Gastrocnemius medialis (tissue), 4 donors: Measurements from ENCODE around the gene SPPL3. TPM values are rescaled to one million over a fixed set of nuclear protein-coding genes. Genes with fewer than 3 reads are reported as not detected.

Experiments used
- ATAC-seq, 2 donors: fragments of 150-250 bp; one replicate each; pipeline ENCODE4 v1.9.1; 2016
- DNase-seq, 2 donors: peaks; one replicate each; pipeline ENCODE4 v3.0.0-alpha.2; 2019
- H3K27ac ChIP-seq, 4 donors: fragments of 200-600 bp; sonication (generic); 1 replicate in 1 of 4; 2 replicates in 3 of 4; pipeline ENCODE4 v1.5.1; 2016 to 2018; ENCODE audit warnings: mild to moderate bottlenecking in 2 of 4, moderate library complexity in 1 of 4
- H3K27me3 ChIP-seq, 3 donors: fragments of 200-600 bp; sonication (generic) in 2 of 3; 1 replicate in 1 of 3; 2 replicates in 2 of 3; pipeline versions ENCODE4 v1.5.1 to v1.6.0; 2016 to 2019; ENCODE audit warnings: mild to moderate bottlenecking in 1 of 3, moderate library complexity in 1 of 3
- H3K36me3 ChIP-seq, 2 donors: fragments of 200-600 bp; sonication (generic) in 1 of 2; one replicate each; pipeline ENCODE4 v1.5.1; 2017 to 2018
- H3K4me1 ChIP-seq, 2 donors: fragments of 200-600 bp; sonication (generic) in 1 of 2; one replicate each; pipeline ENCODE4 v1.5.1; 2016 to 2017; ENCODE audit warnings: mild to moderate bottlenecking in 2 of 2
- H3K4me3 ChIP-seq, 4 donors: fragments of 200-600 bp; sonication (generic) in 3 of 4; 1 replicate in 1 of 4; 2 replicates in 3 of 4; pipeline ENCODE4 v1.5.1; 2016 to 2019; ENCODE audit warnings: mild to moderate bottlenecking in 2 of 4
- H3K9me3 ChIP-seq, 3 donors: fragments of 200-600 bp; sonication (generic) in 2 of 3; 1 replicate in 1 of 3; 2 replicates in 2 of 3; pipeline ENCODE4 v1.5.1; 2016 to 2019
- CTCF ChIP-seq, 5 experiments: fragments of 450-650 bp in 3 of 5; fragments of 200-600 bp in 2 of 5; sonication (generic) in 2 of 5; IDR thresholded peaks in 4 of 5; conservative IDR thresholded peaks in 1 of 5; 1 replicate in 4 of 5; 2 replicates in 1 of 5; pipeline ENCODE4 v1.5.1; 2016 to 2019; ENCODE audit warnings: antibody characterized with exemption in 5 of 5, mild to moderate bottlenecking in 3 of 5, moderate library complexity in 3 of 5
- POLR2A ChIP-seq, 2 donors: fragments of 450-650 bp; IDR thresholded peaks; one replicate each; pipeline ENCODE4 v1.6.1; 2017; ENCODE audit warnings: antibody characterized with exemption in 2 of 2, mild to moderate bottlenecking in 2 of 2, moderate library complexity in 2 of 2
- in situ Hi-C, 4 donors: fragments of 200-750 bp; cut with MboI; loops; one replicate each; pipeline versions ENCODE4 v1.15.0 to v1.8.0; 2017; ENCODE audit warnings: low sequenced_read_pairs in 4 of 4
- intact Hi-C: fragments of 100-400 bp; cut with DNase I; formaldehyde crosslinking; loops from one replicate; pipeline ENCODE4 v1.15.1; 2023; ENCODE audit warnings: low total_unique reads
- total RNA-seq, 4 donors: library from RNA; depleted of rRNA; stranded (reverse); fragments of >200 nt; gene quantifications; one replicate each; pipeline versions ENCODE4 v1.1.0 to v1.2.3, GENCODE V29; 2016

SPPL3 gene
- total RNA-seq, 4 donors from 2014 or later = 10.1 to 21.3 (median 10.6) TPM

GRCh38 chr12:120763250-120763649 lies 140.9 kb downstream of the SPPL3 start:
- ATAC-seq = no peak

GRCh38 chr12:120762086-120762485 lies 142.1 kb downstream of the SPPL3 start:
- Histone ChIP-seq H3K9me3 (no peaks in the 10 kb centered on the region), H3K36me3 (peaks cover 0 to 30% of the 10 kb centered on the region in 2 donors), H3K27ac (peak overlapping the region; percentile 93 to 98 (median 94)), H3K4me1 (peaks cover 44 to 49% of the 10 kb centered on the region in 2 donors), H3K27me3 (no peaks in the 10 kb centered on the region), H3K4me3 (peak overlapping the region in 3 of 4 donors; percentile 22 to 35 (median 23))
- DNase-seq (no peak), ATAC-seq (no peak)
- no peak for TF ChIP-seq POLR2A (IDR thresholded peaks at IDR 0.05)
- no peak for TF ChIP-seq CTCF (IDR thresholded peaks at IDR 0.05 in 4 of 5, conservative IDR thresholded peaks at IDR 0.05 in 1 of 5)
- in situ Hi-C loops = no loop called here
- intact Hi-C loops = loop anchor here (2.0 to 5.0 kb wide), 3 partner anchors 71 to 1330 kb away; partner anchors contain the start of gene MLEC

More at GRCh38 chr12:120763250-120763649, 140.9 kb downstream of the SPPL3 start:
- Histone ChIP-seq H3K27me3 (no peaks in the 10 kb centered on the region), H3K36me3 (peaks cover 0 to 42% of the 10 kb centered on the region in 2 donors), H3K27ac (peak overlapping the region; percentile 93 to 98 (median 94)), H3K4me3 (no peak overlapping the region), H3K4me1 (peaks cover 34 to 41% of the 10 kb centered on the region in 2 donors), H3K9me3 (no peaks in the 10 kb centered on the region)
- DNase-seq = no peak
- TF ChIP-seq CTCF (IDR thresholded peaks at IDR 0.05 in 4 of 5, conservative IDR thresholded peaks at IDR 0.05 in 1 of 5) (no peak), POLR2A (IDR thresholded peaks at IDR 0.05) (no peak)
- in situ Hi-C loops = no loop called here
- intact Hi-C loops = loop anchor here (2.0 to 5.0 kb wide), 3 partner anchors 70 to 1329 kb away; partner anchors contain the start of gene MLEC

GRCh38 chr12:120761519-120761934 lies 142.6 kb downstream of the SPPL3 start:
- TF ChIP-seq POLR2A (IDR thresholded peaks at IDR 0.05) = peak in 1 of 2 donors; percentile 49
- TF ChIP-seq CTCF (IDR thresholded peaks at IDR 0.05 in 4 of 5, conservative IDR thresholded peaks at IDR 0.05 in 1 of 5) = no peak
- H3K9me3 ChIP-seq = no peaks in the 10 kb centered on the region
- peak overlapping the region; percentile 93 to 98 (median 94) for H3K27ac ChIP-seq
- ATAC-seq = peak; percentile 85 to 88
- no peaks in the 10 kb centered on the region for H3K27me3 ChIP-seq
- intact Hi-C loops = loop anchor here (1.0 to 5.0 kb wide), 4 partner anchors 36 to 1331 kb away; partner anchors contain the start of genes ACADS, MLEC and SPPL3
- in situ Hi-C loops = no loop called here
- peaks cover 0 to 25% of the 10 kb centered on the region in 2 donors for H3K36me3 ChIP-seq
- peak overlapping the region; percentile 12 to 35 (median 22) for H3K4me3 ChIP-seq
- peaks cover 44 to 49% of the 10 kb centered on the region in 2 donors for H3K4me1 ChIP-seq
- peak; percentile 77 to 83 for DNase-seq

- peaks cover 44 to 49% of the 10 kb centered on the region in 2 donors for H3K4me1 ChIP-seq
- intact Hi-C loops (loop anchor here (1.0 to 5.0 kb wide), 4 partner anchors 35 to 1332 kb away; partner anchors contain the start of genes ACADS, MLEC and SPPL3), in situ Hi-C loops (no loop called here)
- peak overlapping the region; percentile 12 to 35 (median 22) for H3K4me3 ChIP-seq
- peak overlapping the region; percentile 93 to 98 (median 94) for H3K27ac ChIP-seq
- TF ChIP-seq POLR2A (IDR thresholded peaks at IDR 0.05) = no peak
- TF ChIP-seq CTCF (IDR thresholded peaks at IDR 0.05 in 4 of 5, conservative IDR thresholded peaks at IDR 0.05 in 1 of 5) = no peak
- peaks cover 0 to 15% of the 10 kb centered on the region in 2 donors for H3K36me3 ChIP-seq
- ATAC-seq (peak; percentile 51 to 70), DNase-seq (peak; percentile 45 to 77)
- no peaks in the 10 kb centered on the region for H3K9me3 ChIP-seq
- no peaks in the 10 kb centered on the region for H3K27me3 ChIP-seq
Observed at GRCh38 chr12:120760349-120761254, 143.6 kb downstream of the SPPL3 start.
